Smooth muscle cell (in vitro differentiated cells): ENCODE data around the gene FAM170B. TPM values are rescaled to one million over a fixed set of nuclear protein-coding genes. Genes with fewer than 3 reads are reported as not detected.
A peak's percentile ranks its signal among the peaks of the same experiment; 100 is the strongest.

Source experiments
- DNase-seq: peaks from one replicate; lab custom pipeline; 2025; ENCODE audit not compliant: unreplicated experiment; lab: John Stamatoyannopoulos, UW
- H2AFZ ChIP-seq: fragments of 200-600 bp; sonication (generic); 2 replicates; pipeline ENCODE4 v1.6.0; 2016; ENCODE audit warnings: antibody characterized with exemption, low read depth, mild to moderate bottlenecking
- H3F3A ChIP-seq: fragments of 200-600 bp; sonication (generic); 2 replicates; pipeline ENCODE4 v1.6.0; 2017; ENCODE audit warnings: antibody characterized with exemption, low read depth
- H3K27ac ChIP-seq: fragments of 200-600 bp; sonication (generic); 2 replicates; pipeline ENCODE4 v1.5.1; 2016; ENCODE audit warnings: low read depth, mild to moderate bottlenecking
- H3K27me3 ChIP-seq: fragments of 200-600 bp; sonication (generic); 2 replicates; pipeline ENCODE4 v1.6.1; 2016; ENCODE audit warnings: low read depth, mild to moderate bottlenecking
- H3K36me3 ChIP-seq: fragments of 200-600 bp; sonication (generic); 2 replicates; pipeline ENCODE4 v1.5.1; 2016; ENCODE audit warnings: low read depth
- H3K4me1 ChIP-seq: fragments of 200-600 bp; sonication (generic); 2 replicates; pipeline ENCODE4 v1.5.1; 2016; ENCODE audit warnings: low read depth
- H3K4me2 ChIP-seq: fragments of 200-600 bp; sonication (generic); 2 replicates; pipeline ENCODE4 v1.6.0; 2016; ENCODE audit warnings: mild to moderate bottlenecking
- H3K4me3 ChIP-seq: fragments of 200-600 bp; sonication (generic); 2 replicates; pipeline ENCODE4 v1.5.1; 2016; ENCODE audit warnings: mild to moderate bottlenecking
- H3K79me2 ChIP-seq: fragments of 200-600 bp; sonication (generic); 2 replicates; pipeline ENCODE4 v1.6.0; 2016; ENCODE audit warnings: low read depth, mild to moderate bottlenecking
- H3K9ac ChIP-seq: fragments of 200-600 bp; sonication (generic); 2 replicates; pipeline ENCODE4 v1.6.0; 2016; ENCODE audit warnings: low read depth
- H3K9me3 ChIP-seq: fragments of 200-600 bp; sonication (generic); replicated peaks from 2 replicates; pipeline ENCODE4 v1.5.1; 2016; ENCODE audit warnings: low read depth
- H4K20me1 ChIP-seq: fragments of 200-600 bp; sonication (generic); 2 replicates; pipeline ENCODE4 v1.6.0; 2016; ENCODE audit warnings: low read depth
- WGBS: methylation state at CpG from one replicate; pipeline ENCODE4 v1.1.7; 2016; ENCODE audit warnings: low lambda C conversion rate; 5-methylcytosine and 5-hydroxymethylcytosine counted together
- polyA plus RNA-seq: library from polyadenylated mRNA; unstranded; fragments of >200 nt; fragmentation: Nextera tagmentation; extraction: Ambion mirVana; gene quantifications from 2 replicates; pipeline ENCODE4 v1.2.1, GENCODE V29; 2016
- total RNA-seq: library from RNA; depleted of rRNA; stranded (reverse); fragments of >200 nt; gene quantifications from 2 replicates; pipeline ENCODE4 v1.2.3, GENCODE V29; 2014
- TF ChIP-seq, protein P1 (sequence below): fragments of 200-600 bp; sonication (generic); IDR thresholded peaks from 2 replicates; pipeline ENCODE4 v1.5.1; 2017; ENCODE audit warnings: borderline replicate concordance, mild to moderate bottlenecking, antibody characterized with exemption; ENCODE audit not compliant: insufficient read depth, poor library complexity, severe bottlenecking

Gene FAM170B
- total and polyA plus RNA-seq, 2 experiments from 2014 or later, result not detected

DNA sequence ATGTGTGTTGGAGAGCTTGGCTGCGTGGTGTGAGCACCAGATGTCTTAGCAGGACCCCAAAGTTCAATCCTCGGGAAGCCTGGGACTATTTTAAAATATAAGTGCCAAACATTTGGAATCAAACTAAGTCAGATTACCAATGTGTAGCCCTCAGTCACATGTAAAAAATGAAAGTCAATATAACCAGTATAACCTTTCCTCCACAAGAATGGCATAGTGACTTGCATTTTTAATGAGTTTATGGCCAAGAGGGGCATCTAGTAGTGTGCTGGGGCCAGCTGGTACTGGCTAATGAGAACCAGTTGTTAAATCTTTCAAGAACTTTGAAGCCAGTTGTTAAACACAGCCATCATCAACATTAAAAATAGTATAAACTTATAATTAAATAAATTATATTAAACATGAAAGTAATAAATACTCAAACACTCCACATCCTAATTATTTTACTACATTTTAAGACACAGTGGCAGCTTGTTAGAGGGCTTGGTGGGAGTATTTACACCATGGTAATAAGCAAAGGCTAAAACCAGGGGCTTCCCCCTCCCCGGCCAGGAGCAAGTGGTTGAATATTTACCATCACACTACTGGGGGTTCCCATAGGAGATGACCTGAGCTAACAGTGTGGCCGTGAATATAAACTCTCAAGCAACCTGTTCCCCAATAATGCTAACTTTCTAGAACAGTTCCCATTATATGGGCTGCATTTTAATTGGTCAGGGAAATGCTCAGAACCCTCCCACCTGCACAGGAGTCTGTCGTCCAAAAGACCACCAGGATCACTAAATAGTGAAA is 7.9 kb upstream of the FAM170B start:
- Histone ChIP-seq H3K9ac (no peak overlapping the region), H3F3A (no peaks in the 10 kb centered on the region), H3K27me3 (no peaks in the 10 kb centered on the region), H4K20me1 (no peaks in the 10 kb centered on the region), H3K27ac (peak overlapping the region; percentile 99), H3K4me1 (no peaks in the 10 kb centered on the region), H3K79me2 (no peaks in the 10 kb centered on the region), H3K4me2 (no peak overlapping the region), H3K9me3 (no peaks in the 10 kb centered on the region), H3K36me3 (no peaks in the 10 kb centered on the region), H3K4me3 (no peak overlapping the region), H2AFZ (no peak overlapping the region)
- no peak for DNase-seq
- TF ChIP-seq, protein P1, sequence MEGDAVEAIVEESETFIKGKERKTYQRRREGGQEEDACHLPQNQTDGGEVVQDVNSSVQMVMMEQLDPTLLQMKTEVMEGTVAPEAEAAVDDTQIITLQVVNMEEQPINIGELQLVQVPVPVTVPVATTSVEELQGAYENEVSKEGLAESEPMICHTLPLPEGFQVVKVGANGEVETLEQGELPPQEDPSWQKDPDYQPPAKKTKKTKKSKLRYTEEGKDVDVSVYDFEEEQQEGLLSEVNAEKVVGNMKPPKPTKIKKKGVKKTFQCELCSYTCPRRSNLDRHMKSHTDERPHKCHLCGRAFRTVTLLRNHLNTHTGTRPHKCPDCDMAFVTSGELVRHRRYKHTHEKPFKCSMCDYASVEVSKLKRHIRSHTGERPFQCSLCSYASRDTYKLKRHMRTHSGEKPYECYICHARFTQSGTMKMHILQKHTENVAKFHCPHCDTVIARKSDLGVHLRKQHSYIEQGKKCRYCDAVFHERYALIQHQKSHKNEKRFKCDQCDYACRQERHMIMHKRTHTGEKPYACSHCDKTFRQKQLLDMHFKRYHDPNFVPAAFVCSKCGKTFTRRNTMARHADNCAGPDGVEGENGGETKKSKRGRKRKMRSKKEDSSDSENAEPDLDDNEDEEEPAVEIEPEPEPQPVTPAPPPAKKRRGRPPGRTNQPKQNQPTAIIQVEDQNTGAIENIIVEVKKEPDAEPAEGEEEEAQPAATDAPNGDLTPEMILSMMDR, result no peak
- 95% methylated on average over 5 of the region's 5 CpGs for WGBS

DNA sequence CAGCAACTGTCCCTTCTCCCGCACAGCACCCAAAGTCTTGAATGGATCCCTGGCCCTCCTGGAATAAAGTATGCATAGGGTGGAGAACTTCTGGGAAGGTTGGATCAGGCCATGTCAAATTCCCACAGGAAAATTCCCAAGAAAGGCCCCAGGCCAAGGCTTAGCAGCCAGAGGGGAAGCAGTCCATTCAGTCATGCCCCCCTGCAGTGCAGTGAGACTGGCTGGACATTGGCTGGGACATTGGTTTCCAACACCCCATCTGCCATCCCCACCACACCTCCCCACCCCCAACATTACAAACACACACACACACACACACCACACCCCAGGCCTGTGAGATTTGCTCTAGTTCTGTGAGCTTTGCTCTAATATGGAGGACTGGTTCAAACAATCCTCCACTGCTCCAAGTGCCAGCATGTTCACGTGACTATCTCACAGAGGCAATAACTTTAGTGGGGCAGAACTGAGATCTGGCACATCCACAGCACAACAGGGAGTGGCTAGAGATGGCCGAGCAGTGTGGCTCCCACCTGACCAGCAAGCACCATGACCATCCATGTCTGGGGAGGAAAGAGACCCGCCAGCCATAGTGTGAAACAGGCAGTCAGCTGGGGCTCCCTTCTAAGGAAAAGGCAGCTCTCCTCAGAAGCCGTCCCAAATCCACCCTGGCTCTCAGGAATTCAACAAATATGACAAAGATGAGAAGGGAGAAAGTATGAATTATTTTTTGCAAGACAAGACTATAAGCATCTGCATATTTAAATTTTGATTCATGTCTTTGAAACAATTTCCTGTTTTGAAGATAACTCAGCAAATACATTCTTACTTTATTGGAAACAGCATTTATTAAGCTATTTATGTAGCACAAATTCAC is 6.7 kb upstream of the FAM170B start:
- TF ChIP-seq, protein P1, result no peak
- Histone ChIP-seq H3K79me2 (no peaks in the 10 kb centered on the region), H3K9ac (peak overlapping the region; percentile 65), H3K4me1 (no peaks in the 10 kb centered on the region), H3K4me3 (no peak overlapping the region), H3K27ac (peak overlapping the region; percentile 99), H2AFZ (no peak overlapping the region), H4K20me1 (no peaks in the 10 kb centered on the region), H3K27me3 (no peaks in the 10 kb centered on the region), H3K9me3 (no peaks in the 10 kb centered on the region), H3F3A (no peaks in the 10 kb centered on the region), H3K36me3 (no peaks in the 10 kb centered on the region), H3K4me2 (peak overlapping the region; percentile 15)
- 76% methylated on average over 5 of the region's 5 CpGs for WGBS
- DNase-seq, result no peak

DNA sequence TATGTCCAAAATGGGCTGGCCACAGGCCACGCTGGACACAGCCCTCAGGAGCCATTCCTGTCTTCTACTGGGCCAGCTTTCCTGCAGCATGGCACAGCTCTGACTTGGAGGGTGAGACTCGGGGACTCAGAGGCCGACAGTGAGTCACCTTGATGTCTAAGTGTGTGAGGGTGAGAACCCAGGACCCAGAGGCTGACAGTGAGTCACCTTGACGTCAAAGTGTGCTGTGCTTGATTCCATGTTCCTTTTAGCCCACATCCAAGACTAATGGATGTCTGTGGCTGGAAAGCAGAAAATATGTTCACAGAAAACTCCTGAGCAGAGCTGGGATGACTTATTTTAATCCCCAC is 6.0 kb upstream of the FAM170B start:
- no peaks in the 10 kb centered on the region for H3K9me3 ChIP-seq
- H3K79me2 ChIP-seq, result no peaks in the 10 kb centered on the region
- no peak overlapping the region for H2AFZ ChIP-seq
- peak overlapping the region; percentile 71 for H3K4me2 ChIP-seq
- WGBS, result 32% methylated on average over 4 of the region's 4 CpGs
- H3K27ac ChIP-seq, result peak overlapping the region; percentile 99
- DNase-seq, result no peak
- H3K4me3 ChIP-seq, result no peak overlapping the region
- H4K20me1 ChIP-seq, result no peaks in the 10 kb centered on the region
- H3K36me3 ChIP-seq, result no peaks in the 10 kb centered on the region
- TF ChIP-seq, protein P1, result no peak
- no peaks in the 10 kb centered on the region for H3K4me1 ChIP-seq
- H3K9ac ChIP-seq, result peak overlapping the region; percentile 92
- no peaks in the 10 kb centered on the region for H3F3A ChIP-seq
- H3K27me3 ChIP-seq, result no peaks in the 10 kb centered on the region
